HepG2 (cell line): ENCODE measurements around the gene ZNF626. TPM values are rescaled to one million over a fixed set of nuclear protein-coding genes. Genes with fewer than 3 reads are reported as not detected.

Experiments used
- ATAC-seq: fragments of 200-7000 bp; cut with Tn5 transposase; 3 replicates; pipeline ENCODE4 v1.9.1; 2020; ENCODE audit warnings: mild to moderate bottlenecking, moderate library complexity
- BruUV-seq: library from RNA; stranded (reverse); fragments of 400-500 nt; replicated peaks from 2 replicates; lab custom pipeline; 2021; lab: Mats Ljungman, UMichigan
- CTCF ChIA-PET: fragments of 300-600 bp; formaldehyde crosslinking; extraction: SDS; loops from one replicate; lab custom pipeline; 2021; ENCODE audit warnings: low total read pairs, inconsistent platforms, low intra/inter-chr PET ratio; lab: Yijun Ruan, JAX
- POLR2A ChIA-PET: fragments of 350-600 bp; sonication (Branson Sonifier 250); formaldehyde crosslinking; loops from one replicate; lab custom pipeline; 2020; ENCODE audit warnings: antibody characterized with exemption, inconsistent platforms; lab: Yijun Ruan, JAX
- DNase-seq: peaks from one replicate; pipeline ENCODE4 v3.0.0-alpha.2; 2015; ENCODE audit warnings: low spot score
- FAIRE-seq: peaks from 3 replicates; lab custom pipeline; 2011; peaks lifted over from hg19 to GRCh38; lab: Jason Lieb, UNC
- H2AFZ ChIP-seq: one replicate; pipeline ENCODE4 v1.6.1; 2011; ENCODE audit warnings: low read length, inconsistent platforms
- H3K27ac ChIP-seq: fragments of 300-600 bp; 3 replicates; pipeline ENCODE4 v1.8.0; 2011; ENCODE audit warnings: mixed run types, mild to moderate bottlenecking, mixed read lengths, low read length, inconsistent platforms; ENCODE audit not compliant: insufficient read depth; ENCODE audit errors: extremely low read length
- H3K27me3 ChIP-seq, 2 experiments: fragments of 200-600 bp in 1 of 2; 2 replicates in 1 of 2; 3 replicates in 1 of 2; pipeline versions ENCODE4 v1.6.0 to v1.8.0; 2011; ENCODE audit warnings: low read length in 2 of 2, mild to moderate bottlenecking in 2 of 2, moderate library complexity in 2 of 2, inconsistent platforms in 1 of 2; ENCODE audit not compliant: insufficient read depth in 2 of 2, control insufficient read depth in 1 of 2
- H3K36me3 ChIP-seq, 2 experiments: fragments of 200-600 bp in 1 of 2; replicated peaks in 1 of 2; 2 replicates in 1 of 2; 3 replicates in 1 of 2; pipeline versions ENCODE4 v1.5.1 to v1.8.0; 2011; ENCODE audit warnings: low read length in 2 of 2, inconsistent platforms in 1 of 2; ENCODE audit not compliant: insufficient read depth in 2 of 2, control insufficient read depth in 1 of 2
- H3K4me1 ChIP-seq: 2 replicates; pipeline ENCODE4 v1.5.1; 2012; ENCODE audit warnings: low read length, inconsistent platforms; ENCODE audit not compliant: insufficient read depth
- H3K4me2 ChIP-seq: 2 replicates; pipeline ENCODE4 v1.6.0; 2011; ENCODE audit warnings: low read depth, low read length, inconsistent platforms
- H3K4me3 ChIP-seq, 3 experiments: fragments of 200-600 bp in 1 of 3; sonication (generic), shearing (Covaris generic) in 1 of 3; replicated peaks in 1 of 3; 2 replicates each; pipeline ENCODE4 v1.5.1; 2011 to 2016; ENCODE audit warnings: low read length in 3 of 3, inconsistent platforms in 2 of 3, low read depth in 2 of 3, mild to moderate bottlenecking in 2 of 3, control low read depth in 1 of 3, mixed read lengths in 1 of 3; ENCODE audit not compliant: insufficient read depth in 1 of 3
- H3K79me2 ChIP-seq: one replicate; pipeline ENCODE4 v1.6.1; 2011; ENCODE audit warnings: low read length, inconsistent platforms; ENCODE audit not compliant: insufficient read depth
- H3K9ac ChIP-seq: 2 replicates; pipeline ENCODE4 v1.6.0; 2011; ENCODE audit warnings: mild to moderate bottlenecking, low read depth, low read length, inconsistent platforms; ENCODE audit not compliant: insufficient read depth
- H3K9me3 ChIP-seq: 2 replicates; pipeline ENCODE4 v1.5.1; 2012; ENCODE audit warnings: mild to moderate bottlenecking, low read length
- H4K20me1 ChIP-seq: 2 replicates; pipeline ENCODE4 v1.6.0; 2011; ENCODE audit warnings: inconsistent platforms, mild to moderate bottlenecking, low read length, moderate library complexity; ENCODE audit not compliant: insufficient read depth
- FOXK1 ChIP-seq: sonication (generic); formaldehyde crosslinking; IDR thresholded peaks from 2 replicates; pipeline ENCODE4 v1.4.0; 2020; ENCODE audit warnings: low read depth, missing genetic modification reagents, borderline replicate concordance
- SCMH1 ChIP-seq: sonication (generic); formaldehyde crosslinking; IDR thresholded peaks from 2 replicates; pipeline ENCODE4 v1.9.0; 2021; ENCODE audit warnings: missing genetic modification reagents, mild to moderate bottlenecking, borderline replicate concordance
- ZNF10 ChIP-seq: sonication (generic); formaldehyde crosslinking; IDR thresholded peaks from 2 replicates; pipeline ENCODE4 v1.4.0; 2020; ENCODE audit warnings: mild to moderate bottlenecking, low read depth, missing genetic modification reagents, borderline replicate concordance
- ZNF143 ChIP-seq: sonication (generic); formaldehyde crosslinking; IDR thresholded peaks from 2 replicates; pipeline ENCODE4 v1.4.0; 2020; ENCODE audit warnings: missing genetic modification reagents
- WGBS: methylation state at CpG from one replicate; pipeline ENCODE4 v1.1.6; 2017; ENCODE audit warnings: low lambda C conversion rate; 5-methylcytosine and 5-hydroxymethylcytosine counted together
- in situ Hi-C: cut with HindIII; loops from 2 replicates; pipeline ENCODE4 v1.10.0; 2017; ENCODE audit warnings: low pct_unique_long_range_greater_than_20kb; ENCODE audit not compliant: extremely low pct_ligation_motif_present
- intact Hi-C: fragments of 100-400 bp; cut with micrococcal nuclease; formaldehyde crosslinking; loops from one replicate; pipeline ENCODE4 v1.10.0; 2022; ENCODE audit not compliant: unreplicated experiment
- polyA plus RNA-seq, 8 experiments: library from polyadenylated mRNA; depleted of rRNA in 3 of 8; stranded (reverse) in 7 of 8; unstranded in 1 of 8; fragments of >200 nt; fragmentation: Illumina TruSeq in 4 of 8; extraction: Trizol in 4 of 8; gene quantifications; 2 replicates each; pipeline versions ENCODE4 v1.2.1 to v1.2.3, GENCODE V29; 2011 to 2016; ENCODE audit warnings: low read depth in 4 of 8, missing spikeins in 1 of 8, mixed read lengths in 1 of 8; ENCODE audit not compliant: insufficient read depth in 1 of 8
- total RNA-seq, 5 experiments: library from RNA; depleted of rRNA; stranded (reverse); fragments of >200 nt; fragmentation: Illumina TruSeq; extraction: Trizol; gene quantifications; 2 replicates each; pipeline ENCODE4 v1.2.3, GENCODE V29; 2016; ENCODE audit warnings: low read depth in 1 of 5
- TF ChIP-seq, protein P1 (sequence below): sonication (generic); formaldehyde crosslinking; IDR thresholded peaks from 2 replicates; pipeline ENCODE4 v1.9.0; 2021; ENCODE audit warnings: missing genetic modification reagents, borderline replicate concordance

Gene ZNF626
- total and polyA plus RNA-seq, 2 of the 13 experiments (the other 11 are each of a cell fraction or from before 2014, with no cell fraction given): 3.5 to 4.1 TPM

DNA sequence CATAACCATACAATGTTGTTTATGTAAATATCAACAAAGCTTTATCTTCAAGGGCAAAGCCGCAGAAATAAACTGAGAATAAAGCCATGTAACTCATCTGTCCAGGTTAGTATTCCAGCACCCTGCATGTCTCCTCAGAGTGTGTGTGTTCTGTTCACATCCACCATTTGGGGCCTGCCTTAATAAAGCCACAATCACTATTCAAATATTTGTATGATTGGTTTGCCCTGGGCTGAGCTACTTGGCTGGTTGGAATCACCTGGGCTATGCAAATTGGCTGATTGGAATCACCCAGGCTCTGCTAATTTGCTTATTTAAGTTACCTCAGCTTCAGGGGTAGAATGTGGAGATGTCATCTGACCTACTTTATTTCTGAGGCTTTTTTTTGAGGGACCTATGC is 53.4 kb downstream of the ZNF626 start:
- no peaks in the 10 kb centered on the region for H3K36me3 ChIP-seq
- H3K9ac ChIP-seq: no peak overlapping the region
- ATAC-seq (no peak), DNase-seq (no peak), FAIRE-seq (no peak)
- H3K9me3 ChIP-seq: peaks cover 76% of the 10 kb centered on the region
- H4K20me1 ChIP-seq: no peaks in the 10 kb centered on the region
- no peak overlapping the region for H3K27ac ChIP-seq
- WGBS: 20% methylated on average over 1 of the region's 1 CpG
- POLR2A ChIA-PET: no interaction called here
- in situ Hi-C loops (no loop called here), intact Hi-C loops (no loop called here)
- no peak overlapping the region for H2AFZ ChIP-seq
- H3K4me3 ChIP-seq: no peak overlapping the region
- CTCF ChIA-PET: no interaction called here
- no peaks in the 10 kb centered on the region for H3K79me2 ChIP-seq
- no peaks in the 10 kb centered on the region for H3K27me3 ChIP-seq
- H3K4me2 ChIP-seq: no peak overlapping the region
- TF ChIP-seq FOXK1: no peak
- no peak for TF ChIP-seq ZNF10
- TF ChIP-seq, protein P1, sequence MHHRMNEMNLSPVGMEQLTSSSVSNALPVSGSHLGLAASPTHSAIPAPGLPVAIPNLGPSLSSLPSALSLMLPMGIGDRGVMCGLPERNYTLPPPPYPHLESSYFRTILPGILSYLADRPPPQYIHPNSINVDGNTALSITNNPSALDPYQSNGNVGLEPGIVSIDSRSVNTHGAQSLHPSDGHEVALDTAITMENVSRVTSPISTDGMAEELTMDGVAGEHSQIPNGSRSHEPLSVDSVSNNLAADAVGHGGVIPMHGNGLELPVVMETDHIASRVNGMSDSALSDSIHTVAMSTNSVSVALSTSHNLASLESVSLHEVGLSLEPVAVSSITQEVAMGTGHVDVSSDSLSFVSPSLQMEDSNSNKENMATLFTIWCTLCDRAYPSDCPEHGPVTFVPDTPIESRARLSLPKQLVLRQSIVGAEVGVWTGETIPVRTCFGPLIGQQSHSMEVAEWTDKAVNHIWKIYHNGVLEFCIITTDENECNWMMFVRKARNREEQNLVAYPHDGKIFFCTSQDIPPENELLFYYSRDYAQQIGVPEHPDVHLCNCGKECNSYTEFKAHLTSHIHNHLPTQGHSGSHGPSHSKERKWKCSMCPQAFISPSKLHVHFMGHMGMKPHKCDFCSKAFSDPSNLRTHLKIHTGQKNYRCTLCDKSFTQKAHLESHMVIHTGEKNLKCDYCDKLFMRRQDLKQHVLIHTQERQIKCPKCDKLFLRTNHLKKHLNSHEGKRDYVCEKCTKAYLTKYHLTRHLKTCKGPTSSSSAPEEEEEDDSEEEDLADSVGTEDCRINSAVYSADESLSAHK (CRISPR knock-in tag): no peak
- TF ChIP-seq SCMH1 (CRISPR knock-in tag): no peak
- TF ChIP-seq ZNF143 (CRISPR knock-in tag): no peak
- no TSS peak for BruUV-seq
- H3K4me1 ChIP-seq: no peaks in the 10 kb centered on the region

Other genes starting within 250 kb of the ZNF626 start
- 5.0 and 6.2 TPM in 2 replicates for gene ZNF737, start 95.8 kb downstream of the ZNF626 start, total RNA-seq (2016; rRNA removed; fragmentation: Illumina TruSeq; extraction: Trizol)
- 2.0 and 2.3 TPM in 2 replicates for gene ZNF737, start 95.8 kb downstream of the ZNF626 start, polyA plus RNA-seq (2011; rRNA removed)
- 5.1 and 8.0 TPM in 2 replicates for gene ZNF66, start 114.7 kb upstream of the ZNF626 start, total RNA-seq (2016; rRNA removed; fragmentation: Illumina TruSeq; extraction: Trizol)
- gene ZNF66, start 114.7 kb upstream of the ZNF626 start, polyA plus RNA-seq (2011; rRNA removed): 2.9 and 4.0 TPM in 2 replicates